ENCODE data around the gene LENEP. TPM values are rescaled to one million over a fixed set of nuclear protein-coding genes. Genes with fewer than 3 reads are reported as not detected.

The LENEP gene
- total RNA-seq, 1 donor from 2014 or later = not detected

DNA sequence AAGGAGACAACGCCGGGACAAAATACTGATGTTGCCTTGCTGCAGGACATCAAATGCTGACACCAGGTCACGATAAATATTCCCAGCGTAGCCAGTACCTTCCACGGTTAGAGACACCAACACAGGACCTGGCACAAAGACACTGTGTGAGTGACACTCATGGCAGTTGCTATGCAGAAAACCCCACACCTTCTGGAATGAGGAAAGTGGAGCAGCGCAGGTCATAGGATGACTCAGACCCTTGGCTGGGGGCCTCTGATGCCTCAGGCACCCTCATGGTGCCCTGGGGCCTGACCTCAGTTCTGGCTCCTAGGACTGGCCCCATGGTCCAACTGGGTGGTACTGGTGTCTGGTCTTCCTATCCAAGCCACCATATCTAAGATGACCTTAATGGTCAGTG lies 33.2 kb downstream of the LENEP start:
- TF ChIP-seq, protein P1, sequence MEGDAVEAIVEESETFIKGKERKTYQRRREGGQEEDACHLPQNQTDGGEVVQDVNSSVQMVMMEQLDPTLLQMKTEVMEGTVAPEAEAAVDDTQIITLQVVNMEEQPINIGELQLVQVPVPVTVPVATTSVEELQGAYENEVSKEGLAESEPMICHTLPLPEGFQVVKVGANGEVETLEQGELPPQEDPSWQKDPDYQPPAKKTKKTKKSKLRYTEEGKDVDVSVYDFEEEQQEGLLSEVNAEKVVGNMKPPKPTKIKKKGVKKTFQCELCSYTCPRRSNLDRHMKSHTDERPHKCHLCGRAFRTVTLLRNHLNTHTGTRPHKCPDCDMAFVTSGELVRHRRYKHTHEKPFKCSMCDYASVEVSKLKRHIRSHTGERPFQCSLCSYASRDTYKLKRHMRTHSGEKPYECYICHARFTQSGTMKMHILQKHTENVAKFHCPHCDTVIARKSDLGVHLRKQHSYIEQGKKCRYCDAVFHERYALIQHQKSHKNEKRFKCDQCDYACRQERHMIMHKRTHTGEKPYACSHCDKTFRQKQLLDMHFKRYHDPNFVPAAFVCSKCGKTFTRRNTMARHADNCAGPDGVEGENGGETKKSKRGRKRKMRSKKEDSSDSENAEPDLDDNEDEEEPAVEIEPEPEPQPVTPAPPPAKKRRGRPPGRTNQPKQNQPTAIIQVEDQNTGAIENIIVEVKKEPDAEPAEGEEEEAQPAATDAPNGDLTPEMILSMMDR (IDR thresholded peaks at IDR 0.05) = no peak
- ATAC-seq = no peak

DNA sequence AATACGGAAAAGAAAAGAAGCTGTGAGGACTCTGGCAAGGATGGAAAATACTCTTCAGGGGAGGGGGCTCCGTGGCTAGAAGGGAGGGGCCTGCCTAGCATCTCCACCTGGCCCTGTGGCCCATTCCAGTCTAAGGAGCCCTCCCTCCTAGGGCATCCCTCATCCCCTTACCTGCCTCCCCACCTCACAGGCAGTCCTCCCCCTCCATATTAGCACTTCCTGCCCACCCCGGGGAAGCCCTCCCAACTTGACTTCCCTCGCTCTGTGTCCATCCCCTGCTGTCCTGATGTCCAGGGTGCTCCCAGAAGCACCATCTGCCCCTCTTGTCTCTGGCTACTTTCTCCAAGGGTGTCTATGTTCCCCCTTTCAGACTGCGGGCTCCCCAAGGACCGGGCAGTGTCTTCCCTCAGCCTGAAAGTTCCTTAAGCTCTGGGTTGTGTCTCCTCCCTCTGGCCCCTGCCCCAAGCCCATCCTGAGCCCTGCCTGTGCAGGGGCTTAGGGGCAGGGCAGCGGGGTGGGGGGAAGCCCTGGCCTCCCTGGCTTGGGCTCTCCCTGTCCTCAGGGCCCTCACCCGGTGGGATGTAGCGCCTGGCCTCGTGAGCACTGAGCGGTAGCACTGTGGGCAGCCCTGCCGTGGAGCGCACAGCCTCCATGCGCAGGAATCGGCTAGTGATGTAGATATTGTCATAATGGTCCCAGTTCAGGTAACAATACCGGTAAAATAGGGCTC lies 36.3 kb downstream of the LENEP start:
- no peak overlapping the region for H3K4me3 ChIP-seq
- no peak for DNase-seq
- intact Hi-C loops (cut with DNase I) = no loop called here
- H3K27ac ChIP-seq = no peak overlapping the region
- no peaks in the 10 kb centered on the region for H3K9me3 ChIP-seq
- H3K27me3 ChIP-seq (ENCODE audit: low read depth) = no peaks in the 10 kb centered on the region
- TF ChIP-seq, protein P1 (IDR thresholded peaks at IDR 0.05) = no peak
- no peak for ATAC-seq
- no peaks in the 10 kb centered on the region for H3K36me3 ChIP-seq
- H3K4me1 ChIP-seq = no peaks in the 10 kb centered on the region

More for the DNA sequence above, 33.2 kb downstream of the LENEP start:
- H3K4me1 ChIP-seq = no peaks in the 10 kb centered on the region
- no peaks in the 10 kb centered on the region for H3K27me3 ChIP-seq (ENCODE audit: low read depth)
- intact Hi-C loops (cut with DNase I) = no loop called here
- H3K27ac ChIP-seq = no peak overlapping the region
- no peaks in the 10 kb centered on the region for H3K36me3 ChIP-seq
- no peaks in the 10 kb centered on the region for H3K9me3 ChIP-seq
- no peak for DNase-seq
- H3K4me3 ChIP-seq = no peak overlapping the region

DNA sequence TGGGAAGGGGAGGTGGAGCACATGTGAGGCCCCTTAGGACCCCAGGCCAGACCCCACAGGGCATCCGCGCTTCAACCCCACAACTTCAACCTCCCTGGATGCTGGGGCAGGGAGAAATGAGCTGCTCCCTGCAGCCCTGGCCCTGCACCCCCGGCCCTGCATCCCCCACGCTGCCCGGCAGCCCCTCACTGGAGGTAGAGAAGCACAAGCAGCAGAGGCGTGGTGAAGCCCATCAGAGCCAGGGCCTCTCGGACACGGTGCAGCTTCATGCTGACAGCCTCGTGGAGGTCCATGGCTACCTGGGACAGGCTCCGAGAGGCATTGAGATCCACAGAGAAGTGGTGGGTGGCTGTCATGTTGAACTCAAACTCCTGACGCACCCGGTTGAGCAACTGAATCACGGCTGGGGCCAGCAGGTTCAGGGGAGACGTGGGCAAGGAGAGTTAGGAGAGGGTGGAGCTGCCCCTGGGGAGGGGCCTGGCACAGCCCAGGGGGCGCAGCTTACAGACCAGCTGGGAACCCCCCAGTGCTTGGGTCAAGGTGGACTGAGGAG lies 36.9 kb downstream of the LENEP start:
- Histone ChIP-seq H3K36me3 (no peaks in the 10 kb centered on the region), H3K4me3 (no peak overlapping the region), H3K9me3 (no peaks in the 10 kb centered on the region), H3K27ac (no peak overlapping the region), H3K27me3 (ENCODE audit: low read depth) (no peaks in the 10 kb centered on the region), H3K4me1 (no peaks in the 10 kb centered on the region)
- no peak for ATAC-seq
- TF ChIP-seq, protein P1 (IDR thresholded peaks at IDR 0.05) = no peak
- no peak for DNase-seq
- intact Hi-C loops (cut with DNase I) = no loop called here

DNA sequence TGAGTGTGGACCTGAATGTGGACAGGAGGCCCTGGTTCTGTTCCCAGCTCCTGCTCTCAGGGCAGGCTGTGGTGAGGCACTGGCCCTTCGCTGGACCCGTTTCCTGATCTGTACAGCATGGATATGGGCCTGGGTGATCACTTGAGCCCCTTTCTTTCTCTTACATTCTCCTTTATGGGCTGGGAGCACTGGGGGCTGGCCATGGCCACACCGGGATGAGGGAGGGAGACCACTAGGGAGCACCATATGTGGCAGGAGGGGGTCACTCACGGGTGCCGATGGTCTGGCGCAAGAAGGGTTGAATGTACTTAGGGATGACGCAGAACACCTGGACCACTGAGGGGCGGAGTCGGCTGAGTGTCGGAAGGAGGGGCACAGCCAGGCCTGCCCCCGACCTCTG lies 37.5 kb downstream of the LENEP start:
- no peaks in the 10 kb centered on the region for H3K9me3 ChIP-seq
- intact Hi-C loops (cut with DNase I) = no loop called here
- no peak overlapping the region for H3K4me3 ChIP-seq
- H3K36me3 ChIP-seq = no peaks in the 10 kb centered on the region
- H3K27ac ChIP-seq = no peak overlapping the region
- TF ChIP-seq, protein P1 (IDR thresholded peaks at IDR 0.05) = no peak
- no peak for DNase-seq
- no peaks in the 10 kb centered on the region for H3K4me1 ChIP-seq
- H3K27me3 ChIP-seq (ENCODE audit: low read depth) = no peaks in the 10 kb centered on the region
- no peak for ATAC-seq

DNA sequence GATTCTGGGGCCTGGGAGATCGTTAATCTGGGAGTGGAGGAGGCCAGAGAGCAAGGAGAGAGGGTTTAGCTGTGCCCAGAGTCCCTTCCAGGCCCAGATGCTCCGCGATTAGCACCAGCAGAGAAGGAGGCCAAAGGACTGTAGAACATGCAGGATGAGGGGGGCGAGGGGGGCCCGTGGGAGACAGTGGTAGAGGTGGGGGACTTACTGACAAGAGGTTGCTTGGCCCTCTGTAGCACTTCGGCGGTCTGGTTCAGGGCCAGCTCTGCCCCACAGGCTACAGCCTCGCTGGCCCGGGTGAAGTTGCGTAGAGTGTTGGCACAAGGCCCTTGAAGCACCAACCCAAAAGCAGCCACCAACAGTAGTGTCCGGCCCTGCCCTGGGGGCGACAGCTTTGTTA lies 39.5 kb downstream of the LENEP start:
- ATAC-seq = no peak
- Histone ChIP-seq H3K27me3 (ENCODE audit: low read depth) (no peaks in the 10 kb centered on the region), H3K27ac (no peak overlapping the region), H3K4me3 (no peak overlapping the region), H3K9me3 (no peaks in the 10 kb centered on the region), H3K4me1 (peaks cover under 1% of the 10 kb centered on the region), H3K36me3 (no peaks in the 10 kb centered on the region)
- DNase-seq = no peak
- intact Hi-C loops (cut with DNase I) = no loop called here
- TF ChIP-seq, protein P1 (IDR thresholded peaks at IDR 0.05) = no peak

Data from lower lobe of right lung (tissue), 2 donors.